Stomach (tissue), 9 donors: ENCODE results near the gene NKTR. TPM values are rescaled to one million over a fixed set of nuclear protein-coding genes. Genes with fewer than 3 reads are reported as not detected.

ENCODE experiments used
- DNase-seq, 2 donors: peaks; one replicate each; pipeline versions ENCODE4 v3.0.0 to v3.0.0-alpha.2; 2013 to 2019
- H3K27ac ChIP-seq, 5 donors: fragments of 200-600 bp in 4 of 5; sonication (generic) in 4 of 5; one replicate each; pipeline ENCODE4 v1.5.1; 2013 to 2019; ENCODE audit warnings: mild to moderate bottlenecking in 1 of 5, moderate library complexity in 1 of 5
- H3K27me3 ChIP-seq, 3 donors: fragments of 200-600 bp; sonication (generic); one replicate each; pipeline ENCODE4 v1.5.1; 2017 to 2019; ENCODE audit warnings: mixed run types in 1 of 3
- H3K36me3 ChIP-seq, 4 donors: fragments of 200-600 bp; sonication (generic); 1 replicate in 3 of 4; 2 replicates in 1 of 4; pipeline ENCODE4 v1.5.1; 2016 to 2019
- H3K4me1 ChIP-seq, 4 donors: fragments of 200-600 bp; sonication (generic); one replicate each; pipeline ENCODE4 v1.5.1; 2016 to 2019
- H3K4me3 ChIP-seq, 4 donors: fragments of 200-600 bp; sonication (generic) in 3 of 4; one replicate each; pipeline ENCODE4 v1.5.1; 2016 to 2019; ENCODE audit warnings: mild to moderate bottlenecking in 1 of 4
- H3K9me3 ChIP-seq, 4 donors: fragments of 200-600 bp; sonication (generic); one replicate each; pipeline ENCODE4 v1.5.1; 2016 to 2019
- CTCF ChIP-seq, 7 experiments: fragments of 450-650 bp in 4 of 7; fragments of 200-600 bp in 3 of 7; sonication (generic) in 3 of 7; IDR thresholded peaks; one replicate each; pipeline ENCODE4 v1.5.1; 2016 to 2019; ENCODE audit warnings: antibody characterized with exemption in 7 of 7, control low read depth in 2 of 7, mild to moderate bottlenecking in 1 of 7
- EP300 ChIP-seq: sonication (generic); formaldehyde crosslinking; IDR thresholded peaks from one replicate; pipeline ENCODE4 v1.6.1; 2017; ENCODE audit warnings: antibody characterized with exemption
- POLR2A ChIP-seq, 4 donors: fragments of 450-650 bp; IDR thresholded peaks; one replicate each; pipeline ENCODE4 v1.6.1; 2016; ENCODE audit warnings: antibody characterized with exemption in 4 of 4, control low read depth in 2 of 4, mild to moderate bottlenecking in 1 of 4, moderate library complexity in 1 of 4
- POLR2AphosphoS5 ChIP-seq, 3 donors: sonication (generic); formaldehyde crosslinking; IDR thresholded peaks; one replicate each; pipeline ENCODE4 v1.6.1; 2016; ENCODE audit warnings: antibody characterized with exemption in 3 of 3
- WGBS, 5 donors: extraction: QIAGEN DNeasy Blood & Tissue Kit in 3 of 5; methylation state at CpG; one replicate each; pipeline versions ENCODE4 v1.1.5 to v1.1.7; 2013 to 2018; 5-methylcytosine and 5-hydroxymethylcytosine counted together
- intact Hi-C: fragments of 100-400 bp; cut with DNase I; formaldehyde crosslinking; loops from one replicate; pipeline ENCODE4 v1.15.1; 2023; ENCODE audit warnings: low total_unique reads
- polyA plus RNA-seq, 3 donors: library from polyadenylated mRNA; stranded (reverse); fragments of 200-250 nt; gene quantifications; one replicate each; pipeline ENCODE4 v1.2.3, GENCODE V29; 2013
- total RNA-seq, 5 donors: library from RNA; depleted of rRNA; stranded (reverse); fragments of >200 nt; gene quantifications; one replicate each; pipeline versions ENCODE4 v1.1.0 to v1.2.3, GENCODE V29; 2014 to 2016
- donor health status: healthy with polysubstance abuse.
- donor health status: Bipolar disorder and iron deficiency.
- donor health status: healthy.

Gene NKTR
- total and polyA plus RNA-seq, 8 donors, result 3.8 to 488 (median 106) TPM

GRCh38 chr3:42688487-42689420 lies 88.3 kb downstream of the NKTR start:
- WGBS, 5 donors, result 79 to 85% (median 82%) methylated on average over 16 to 22 of the region's 22 CpGs
- TF ChIP-seq EP300, result no peak
- TF ChIP-seq CTCF (IDR thresholded peaks at IDR 0.05), result no peak
- TF ChIP-seq POLR2A (IDR thresholded peaks at IDR 0.05), result no peak
- no peak for TF ChIP-seq POLR2AphosphoS5 (IDR thresholded peaks at IDR 0.05)
- Histone ChIP-seq H3K9me3 (no peaks in the 10 kb centered on the region), H3K27me3 (peaks cover 0 to 35% (median 16%) of the 10 kb centered on the region in 3 donors), H3K4me1 (peaks cover 0 to 27% (median 14%) of the 10 kb centered on the region in 4 donors), H3K36me3 (no peaks in the 10 kb centered on the region), H3K4me3 (no peak overlapping the region), H3K27ac (no peak overlapping the region)
- intact Hi-C loops, result no loop called here
- no peak for DNase-seq

DNA sequence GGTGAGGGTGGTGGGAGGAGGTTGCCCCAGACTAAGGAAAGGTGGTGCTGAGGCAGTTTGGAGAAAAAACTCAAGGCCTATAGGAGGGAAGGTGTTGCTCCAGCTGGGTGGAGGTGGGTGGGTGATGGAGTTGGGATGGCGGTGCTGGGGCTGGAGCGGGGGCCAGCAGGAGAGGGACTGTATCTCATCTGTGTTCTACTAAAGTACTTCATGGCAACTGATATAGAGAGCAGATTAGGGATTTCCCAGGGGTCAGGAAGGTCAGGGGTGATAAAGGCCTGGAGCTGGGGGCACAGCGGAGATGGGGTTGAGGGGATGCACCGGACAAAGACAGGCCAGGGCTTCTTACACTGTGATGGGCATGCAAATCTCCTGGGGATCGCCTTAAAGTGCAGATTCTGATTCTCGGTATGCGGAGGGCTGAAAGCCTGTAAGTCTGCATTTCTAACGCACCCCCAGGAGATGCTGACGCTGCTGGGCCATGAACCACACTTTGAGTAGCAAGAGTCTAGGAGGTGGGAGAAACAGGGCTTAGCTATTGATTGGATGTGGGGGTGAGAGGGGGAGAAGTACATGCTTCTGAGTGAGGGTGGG lies 89.0 kb downstream of the NKTR start:
- H3K27ac ChIP-seq, result no peak overlapping the region
- peaks cover 0 to 20% (median 10%) of the 10 kb centered on the region in 4 donors for H3K4me1 ChIP-seq
- DNase-seq, result no peak
- TF ChIP-seq POLR2AphosphoS5 (IDR thresholded peaks at IDR 0.05) (no peak), CTCF (IDR thresholded peaks at IDR 0.05) (no peak), EP300 (no peak), POLR2A (IDR thresholded peaks at IDR 0.05) (no peak)
- H3K36me3 ChIP-seq, result no peaks in the 10 kb centered on the region
- no peaks in the 10 kb centered on the region for H3K9me3 ChIP-seq
- peaks cover 0 to 34% (median 16%) of the 10 kb centered on the region in 3 donors for H3K27me3 ChIP-seq
- no peak overlapping the region for H3K4me3 ChIP-seq
- WGBS, 5 donors, result 59 to 73% (median 64%) methylated on average over 9 of the region's 9 CpGs
- intact Hi-C loops, result no loop called here

DNA sequence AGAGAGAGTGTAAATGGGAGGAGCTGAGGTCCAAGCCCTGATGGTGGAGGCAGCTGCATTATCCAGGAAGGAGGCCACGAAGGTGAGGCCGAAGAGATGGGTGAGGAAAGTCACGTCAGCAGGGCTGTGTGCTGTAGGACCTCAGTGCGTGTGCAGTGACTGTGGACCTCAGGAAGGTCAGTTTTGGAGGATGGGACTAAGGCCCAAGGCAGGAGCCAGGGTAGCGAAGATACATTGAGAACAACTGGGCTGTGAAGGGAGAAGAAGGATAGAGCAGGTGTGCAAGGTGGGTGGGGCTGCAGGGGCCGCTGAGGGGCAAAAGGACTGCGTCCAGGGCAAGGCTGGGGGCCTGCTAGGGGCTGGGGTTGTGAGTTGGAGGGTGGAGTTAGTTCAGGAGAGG lies 89.7 kb downstream of the NKTR start:
- H3K27me3 ChIP-seq, result peaks cover 0 to 27% (median 15%) of the 10 kb centered on the region in 3 donors
- 62 to 77% (median 70%) methylated on average over 7 of the region's 7 CpGs for WGBS, 5 donors
- peaks cover 0 to 13% (median 7%) of the 10 kb centered on the region in 4 donors for H3K4me1 ChIP-seq
- intact Hi-C loops, result no loop called here
- no peaks in the 10 kb centered on the region for H3K36me3 ChIP-seq
- no peaks in the 10 kb centered on the region for H3K9me3 ChIP-seq
- no peak for DNase-seq
- no peak overlapping the region for H3K27ac ChIP-seq
- H3K4me3 ChIP-seq, result no peak overlapping the region
- no peak for TF ChIP-seq EP300
- no peak for TF ChIP-seq POLR2A (IDR thresholded peaks at IDR 0.05)
- no peak for TF ChIP-seq POLR2AphosphoS5 (IDR thresholded peaks at IDR 0.05)
- TF ChIP-seq CTCF (IDR thresholded peaks at IDR 0.05), result no peak

DNA sequence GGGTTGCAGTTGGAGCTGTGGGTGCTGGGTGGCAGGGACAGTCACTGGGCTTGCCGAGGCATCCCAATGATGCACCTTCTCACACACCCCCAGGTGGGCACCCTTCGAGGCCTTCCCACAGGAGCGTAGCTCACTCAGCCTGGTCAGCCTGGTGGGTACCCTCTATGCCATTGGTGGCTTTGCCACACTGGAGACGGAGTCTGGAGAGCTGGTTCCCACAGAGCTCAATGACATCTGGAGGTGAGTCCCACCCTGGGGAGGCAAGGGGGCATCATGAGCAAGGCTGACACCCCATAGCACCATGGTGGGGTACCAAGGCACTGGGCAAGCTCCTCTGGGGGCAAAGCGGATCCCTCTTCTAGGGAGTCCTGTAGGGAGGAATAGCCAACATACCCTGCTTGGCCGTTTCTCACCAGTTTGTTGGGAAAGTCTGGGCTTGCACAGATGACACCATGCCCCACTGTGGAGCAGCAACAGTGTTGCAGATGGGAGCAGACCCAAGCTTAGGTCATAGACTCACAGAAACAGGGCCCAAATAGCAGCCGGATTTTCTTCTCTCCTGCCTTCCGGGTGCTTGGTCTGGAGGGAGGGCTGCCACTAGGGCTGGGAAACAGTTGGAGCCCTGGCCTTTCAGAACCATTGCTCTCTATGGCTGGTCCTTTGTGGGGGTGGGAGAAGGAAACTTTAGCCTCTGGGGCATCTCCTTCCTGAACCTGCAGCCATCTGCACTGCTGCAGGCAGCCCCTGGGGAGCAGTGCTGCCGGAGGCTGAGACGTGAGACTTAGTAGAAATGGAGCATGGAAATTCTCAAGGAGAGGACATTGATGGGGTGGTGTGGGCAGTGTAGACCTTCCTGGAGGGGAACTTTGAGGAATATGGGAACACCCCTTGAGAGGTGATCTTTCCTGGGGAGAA lies 90.5 kb downstream of the NKTR start:
- intact Hi-C loops, result no loop called here
- WGBS, 5 donors, result 72 to 87% (median 77%) methylated on average over 8 to 10 of the region's 10 CpGs
- no peak for DNase-seq

More for the DNA sequence above, 90.5 kb downstream of the NKTR start:
- H3K4me3 ChIP-seq, result no peak overlapping the region
- no peak overlapping the region for H3K27ac ChIP-seq
- no peaks in the 10 kb centered on the region for H3K9me3 ChIP-seq
- peaks cover 0 to 19% (median 7%) of the 10 kb centered on the region in 3 donors for H3K27me3 ChIP-seq
- H3K36me3 ChIP-seq, result no peaks in the 10 kb centered on the region
- TF ChIP-seq POLR2A (IDR thresholded peaks at IDR 0.05), result no peak
- peaks cover 0 to 5% (median 2%) of the 10 kb centered on the region in 4 donors for H3K4me1 ChIP-seq
